ENCODE results near the gene CEP55.

Gene CEP55

GRCh38 chr10:93456480-93456879 is 39.9 kb upstream of the CEP55 start:
- no peak overlapping the region for H3K4me3 ChIP-seq (ENCODE audit: insufficient read length, low read depth)

GRCh38 chr10:93457511-93457910 is 38.9 kb upstream of the CEP55 start:
- no peak overlapping the region for H3K4me3 ChIP-seq (ENCODE audit: insufficient read length, low read depth)
- DNase-seq (ENCODE audit: low read depth, low spot score): no peak
- no peak for TF ChIP-seq SUZ12 (IDR thresholded peaks at IDR 0.05; ENCODE audit: extremely low read depth, insufficient read depth, insufficient read length)
- TF ChIP-seq ZNF274 (IDR thresholded peaks at IDR 0.05; ENCODE audit: low read depth, low read length): no peak
- no peak for TF ChIP-seq YY1 (IDR thresholded peaks at IDR 0.05; ENCODE audit: insufficient read depth, insufficient read length)
- H3K36me3 ChIP-seq (ENCODE audit: insufficient read depth, insufficient read length, low read length): peaks cover 25% of the 10 kb centered on the region
- H3K4me1 ChIP-seq (ENCODE audit: insufficient read depth, insufficient read length): peaks cover 4% of the 10 kb centered on the region
- H3K9ac ChIP-seq (ENCODE audit: insufficient read length, low read depth): no peak overlapping the region
- no peaks in the 10 kb centered on the region for H3K27me3 ChIP-seq (ENCODE audit: insufficient read depth, insufficient read length)
- H3K9me3 ChIP-seq (ENCODE audit: insufficient read depth, low read length): no peaks in the 10 kb centered on the region

More at GRCh38 chr10:93456480-93456879, 39.9 kb upstream of the CEP55 start:
- Histone ChIP-seq H3K27me3 (ENCODE audit: insufficient read depth, insufficient read length) (no peaks in the 10 kb centered on the region), H3K36me3 (ENCODE audit: insufficient read depth, insufficient read length, low read length) (peaks cover 33% of the 10 kb centered on the region), H3K9ac (ENCODE audit: insufficient read length, low read depth) (no peak overlapping the region), H3K9me3 (ENCODE audit: insufficient read depth, low read length) (no peaks in the 10 kb centered on the region), H3K4me1 (ENCODE audit: insufficient read depth, insufficient read length) (peaks cover 4% of the 10 kb centered on the region)
- TF ChIP-seq YY1 (IDR thresholded peaks at IDR 0.05; ENCODE audit: insufficient read depth, insufficient read length): no peak
- TF ChIP-seq ZNF274 (IDR thresholded peaks at IDR 0.05; ENCODE audit: low read depth, low read length): no peak
- no peak for TF ChIP-seq SUZ12 (IDR thresholded peaks at IDR 0.05; ENCODE audit: extremely low read depth, insufficient read depth, insufficient read length)
- DNase-seq (ENCODE audit: low read depth, low spot score): no peak

DNA sequence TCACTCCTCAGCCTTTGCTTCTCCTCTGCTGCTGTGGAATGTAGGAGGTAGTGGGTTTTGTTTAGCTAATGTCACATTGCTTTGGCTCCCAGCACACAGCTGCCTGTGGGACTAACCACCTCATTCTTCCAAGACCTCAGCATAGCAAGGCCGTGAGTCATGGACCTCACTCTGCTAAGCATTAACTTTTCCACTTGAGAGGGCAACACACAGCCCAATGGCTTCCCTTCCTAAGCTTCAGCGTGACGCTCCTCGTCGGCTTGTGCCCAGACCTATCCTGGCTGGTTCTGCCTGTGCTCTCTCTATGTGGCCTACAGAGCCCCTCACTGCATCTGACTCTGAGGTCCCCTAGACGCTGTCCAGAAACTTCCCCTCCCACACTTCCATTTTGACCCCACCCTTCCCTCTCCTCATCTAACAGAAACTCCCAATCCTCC is 37.6 kb upstream of the CEP55 start:
- H3K27me3 ChIP-seq (ENCODE audit: insufficient read depth, insufficient read length): no peaks in the 10 kb centered on the region
- no peak for TF ChIP-seq YY1 (IDR thresholded peaks at IDR 0.05; ENCODE audit: insufficient read depth, insufficient read length)
- TF ChIP-seq ZNF274 (IDR thresholded peaks at IDR 0.05; ENCODE audit: low read depth, low read length): no peak
- TF ChIP-seq SUZ12 (IDR thresholded peaks at IDR 0.05; ENCODE audit: extremely low read depth, insufficient read depth, insufficient read length): no peak
- H3K4me1 ChIP-seq (ENCODE audit: insufficient read depth, insufficient read length): peaks cover 4% of the 10 kb centered on the region
- H3K36me3 ChIP-seq (ENCODE audit: insufficient read depth, insufficient read length, low read length): peaks cover 25% of the 10 kb centered on the region
- H3K9ac ChIP-seq (ENCODE audit: insufficient read length, low read depth): no peak overlapping the region
- H3K9me3 ChIP-seq (ENCODE audit: insufficient read depth, low read length): no peaks in the 10 kb centered on the region
- H3K4me3 ChIP-seq (ENCODE audit: insufficient read length, low read depth): no peak overlapping the region
- peak; percentile 79 for DNase-seq (ENCODE audit: low read depth, low spot score)

DNA sequence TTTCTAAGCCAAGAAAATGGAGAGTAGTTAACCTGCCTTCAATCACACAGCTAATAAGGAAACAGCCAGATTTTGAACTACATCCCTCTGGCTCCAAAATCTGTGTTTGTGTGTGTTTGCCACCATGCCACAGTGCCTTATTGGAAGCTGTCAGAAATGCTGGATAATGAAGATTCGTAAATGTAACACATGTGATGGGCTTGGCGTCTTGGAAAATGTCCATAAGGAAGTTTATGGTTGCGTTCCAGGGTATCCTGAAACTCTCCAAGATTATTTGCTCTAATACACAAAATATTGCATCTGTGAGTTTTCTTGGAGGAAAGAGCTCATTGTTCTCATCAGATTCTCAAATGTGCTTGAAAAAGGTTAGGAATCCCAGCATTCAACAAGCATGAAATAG is 36.9 kb upstream of the CEP55 start:
- Histone ChIP-seq H3K9me3 (ENCODE audit: insufficient read depth, low read length) (no peaks in the 10 kb centered on the region), H3K9ac (ENCODE audit: insufficient read length, low read depth) (no peak overlapping the region), H3K27me3 (ENCODE audit: insufficient read depth, insufficient read length) (no peaks in the 10 kb centered on the region), H3K4me1 (ENCODE audit: insufficient read depth, insufficient read length) (peaks cover 6% of the 10 kb centered on the region), H3K36me3 (ENCODE audit: insufficient read depth, insufficient read length, low read length) (peaks cover 19% of the 10 kb centered on the region), H3K4me3 (ENCODE audit: insufficient read length, low read depth) (no peak overlapping the region)
- no peak for DNase-seq (ENCODE audit: low read depth, low spot score)
- TF ChIP-seq ZNF274 (IDR thresholded peaks at IDR 0.05; ENCODE audit: low read depth, low read length) (no peak), SUZ12 (IDR thresholded peaks at IDR 0.05; ENCODE audit: extremely low read depth, insufficient read depth, insufficient read length) (no peak), YY1 (IDR thresholded peaks at IDR 0.05; ENCODE audit: insufficient read depth, insufficient read length) (no peak)

GRCh38 chr10:93461109-93461806 is 35.2 kb upstream of the CEP55 start:
- Histone ChIP-seq H3K4me1 (ENCODE audit: insufficient read depth, insufficient read length) (peaks cover 6% of the 10 kb centered on the region), H3K9ac (ENCODE audit: insufficient read length, low read depth) (no peak overlapping the region), H3K27me3 (ENCODE audit: insufficient read depth, insufficient read length) (no peaks in the 10 kb centered on the region), H3K36me3 (ENCODE audit: insufficient read depth, insufficient read length, low read length) (peaks cover 16% of the 10 kb centered on the region), H3K9me3 (ENCODE audit: insufficient read depth, low read length) (no peaks in the 10 kb centered on the region), H3K4me3 (ENCODE audit: insufficient read length, low read depth) (no peak overlapping the region)
- DNase-seq (ENCODE audit: low read depth, low spot score): no peak
- no peak for TF ChIP-seq YY1 (IDR thresholded peaks at IDR 0.05; ENCODE audit: insufficient read depth, insufficient read length)
- TF ChIP-seq ZNF274 (IDR thresholded peaks at IDR 0.05; ENCODE audit: low read depth, low read length): no peak
- TF ChIP-seq SUZ12 (IDR thresholded peaks at IDR 0.05; ENCODE audit: extremely low read depth, insufficient read depth, insufficient read length): no peak

DNA sequence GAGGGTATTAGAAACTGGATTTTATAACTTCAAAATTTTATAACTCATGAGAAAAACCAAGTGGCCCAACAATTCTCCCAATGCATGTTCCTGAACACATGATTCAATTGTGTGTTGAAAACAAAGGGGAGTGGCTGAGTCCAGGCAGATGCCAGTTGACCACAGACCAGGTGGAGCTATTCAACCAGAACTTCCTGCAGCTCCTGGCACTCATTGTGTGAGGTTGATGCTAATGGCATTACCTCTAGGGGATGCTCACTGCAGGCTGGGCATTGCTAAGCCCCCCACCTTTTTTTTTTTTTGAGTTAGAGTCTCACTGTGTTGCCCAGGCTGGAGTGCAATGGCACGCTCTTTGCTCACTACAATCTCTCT is 34.6 kb upstream of the CEP55 start:
- Histone ChIP-seq H3K9ac (ENCODE audit: insufficient read length, low read depth) (no peak overlapping the region), H3K9me3 (ENCODE audit: insufficient read depth, low read length) (no peaks in the 10 kb centered on the region), H3K4me1 (ENCODE audit: insufficient read depth, insufficient read length) (peaks cover 6% of the 10 kb centered on the region), H3K27me3 (ENCODE audit: insufficient read depth, insufficient read length) (no peaks in the 10 kb centered on the region), H3K36me3 (ENCODE audit: insufficient read depth, insufficient read length, low read length) (peaks cover 15% of the 10 kb centered on the region), H3K4me3 (ENCODE audit: insufficient read length, low read depth) (no peak overlapping the region)
- no peak for DNase-seq (ENCODE audit: low read depth, low spot score)
- TF ChIP-seq ZNF274 (IDR thresholded peaks at IDR 0.05; ENCODE audit: low read depth, low read length) (no peak), SUZ12 (IDR thresholded peaks at IDR 0.05; ENCODE audit: extremely low read depth, insufficient read depth, insufficient read length) (no peak), YY1 (IDR thresholded peaks at IDR 0.05; ENCODE audit: insufficient read depth, insufficient read length) (no peak)

GRCh38 chr10:93462371-93462770 is 34.0 kb upstream of the CEP55 start:
- H3K4me3 ChIP-seq (ENCODE audit: insufficient read length, low read depth): no peak overlapping the region
- no peaks in the 10 kb centered on the region for H3K27me3 ChIP-seq (ENCODE audit: insufficient read depth, insufficient read length)
- no peak for DNase-seq (ENCODE audit: low read depth, low spot score)
- H3K36me3 ChIP-seq (ENCODE audit: insufficient read depth, insufficient read length, low read length): peaks cover 10% of the 10 kb centered on the region
- peaks cover 6% of the 10 kb centered on the region for H3K4me1 ChIP-seq (ENCODE audit: insufficient read depth, insufficient read length)
- no peak for TF ChIP-seq YY1 (IDR thresholded peaks at IDR 0.05; ENCODE audit: insufficient read depth, insufficient read length)
- TF ChIP-seq ZNF274 (IDR thresholded peaks at IDR 0.05; ENCODE audit: low read depth, low read length): no peak
- TF ChIP-seq SUZ12 (IDR thresholded peaks at IDR 0.05; ENCODE audit: extremely low read depth, insufficient read depth, insufficient read length): no peak
- H3K9ac ChIP-seq (ENCODE audit: insufficient read length, low read depth): no peak overlapping the region
- H3K9me3 ChIP-seq (ENCODE audit: insufficient read depth, low read length): no peaks in the 10 kb centered on the region
